Measurements from ENCODE around the gene MED15.
"Not testable (repeated sequence)": the region's sequence is repeated elsewhere in the genome, so short reads cannot be mapped to it uniquely, and the experiment has no call there.

MED15 gene, protein sequence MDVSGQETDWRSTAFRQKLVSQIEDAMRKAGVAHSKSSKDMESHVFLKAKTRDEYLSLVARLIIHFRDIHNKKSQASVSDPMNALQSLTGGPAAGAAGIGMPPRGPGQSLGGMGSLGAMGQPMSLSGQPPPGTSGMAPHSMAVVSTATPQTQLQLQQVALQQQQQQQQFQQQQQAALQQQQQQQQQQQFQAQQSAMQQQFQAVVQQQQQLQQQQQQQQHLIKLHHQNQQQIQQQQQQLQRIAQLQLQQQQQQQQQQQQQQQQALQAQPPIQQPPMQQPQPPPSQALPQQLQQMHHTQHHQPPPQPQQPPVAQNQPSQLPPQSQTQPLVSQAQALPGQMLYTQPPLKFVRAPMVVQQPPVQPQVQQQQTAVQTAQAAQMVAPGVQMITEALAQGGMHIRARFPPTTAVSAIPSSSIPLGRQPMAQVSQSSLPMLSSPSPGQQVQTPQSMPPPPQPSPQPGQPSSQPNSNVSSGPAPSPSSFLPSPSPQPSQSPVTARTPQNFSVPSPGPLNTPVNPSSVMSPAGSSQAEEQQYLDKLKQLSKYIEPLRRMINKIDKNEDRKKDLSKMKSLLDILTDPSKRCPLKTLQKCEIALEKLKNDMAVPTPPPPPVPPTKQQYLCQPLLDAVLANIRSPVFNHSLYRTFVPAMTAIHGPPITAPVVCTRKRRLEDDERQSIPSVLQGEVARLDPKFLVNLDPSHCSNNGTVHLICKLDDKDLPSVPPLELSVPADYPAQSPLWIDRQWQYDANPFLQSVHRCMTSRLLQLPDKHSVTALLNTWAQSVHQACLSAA

DNA sequence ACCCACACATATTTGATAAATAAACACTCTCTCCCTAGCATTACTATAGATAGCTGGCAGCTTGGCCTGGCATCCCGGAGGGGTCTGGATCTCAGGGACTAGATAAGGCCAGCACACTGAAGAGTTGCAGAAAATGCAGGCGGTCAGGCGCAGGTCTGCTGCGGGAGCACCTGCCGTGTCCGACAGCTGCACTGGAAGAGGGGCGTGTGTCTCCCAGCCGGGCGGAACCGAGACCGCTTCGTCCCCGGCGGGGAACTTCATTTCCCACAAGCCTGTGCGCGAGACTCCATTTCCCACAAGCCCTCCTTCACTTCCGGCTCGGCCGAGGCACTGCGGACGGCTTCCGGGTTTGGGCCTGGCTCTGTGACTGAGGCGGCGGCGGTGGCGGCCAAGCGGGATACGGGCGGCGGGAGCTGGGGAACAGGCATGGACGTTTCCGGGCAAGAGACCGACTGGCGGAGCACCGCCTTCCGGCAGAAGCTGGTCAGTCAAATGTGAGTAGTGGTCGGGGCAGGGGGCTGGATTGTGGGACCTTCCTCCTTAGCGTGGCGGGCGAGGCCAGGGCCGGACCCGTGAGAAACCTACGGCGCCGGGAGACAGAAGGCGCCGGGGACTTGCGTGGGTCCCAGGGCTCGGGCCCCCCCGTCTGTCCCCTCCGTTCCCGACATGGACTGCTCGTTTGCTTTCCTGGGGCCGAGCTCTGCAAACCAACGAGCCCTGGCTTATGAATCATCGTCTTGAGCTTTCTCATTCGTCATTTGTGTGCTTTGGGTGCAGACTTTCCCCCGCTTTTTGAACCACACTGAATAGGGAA lies at the start of gene MED15:
Gene MED15, plus strand, starts transcription at position 358 of the 814 bp plus-strand sequence. Its CDS starts 69 bp downstream, at position 427.
- peak; percentile 75 to 76 for DNase-seq (ENCODE audit: low read depth in 2 of 2, low spot score in 1 of 2)

DNA sequence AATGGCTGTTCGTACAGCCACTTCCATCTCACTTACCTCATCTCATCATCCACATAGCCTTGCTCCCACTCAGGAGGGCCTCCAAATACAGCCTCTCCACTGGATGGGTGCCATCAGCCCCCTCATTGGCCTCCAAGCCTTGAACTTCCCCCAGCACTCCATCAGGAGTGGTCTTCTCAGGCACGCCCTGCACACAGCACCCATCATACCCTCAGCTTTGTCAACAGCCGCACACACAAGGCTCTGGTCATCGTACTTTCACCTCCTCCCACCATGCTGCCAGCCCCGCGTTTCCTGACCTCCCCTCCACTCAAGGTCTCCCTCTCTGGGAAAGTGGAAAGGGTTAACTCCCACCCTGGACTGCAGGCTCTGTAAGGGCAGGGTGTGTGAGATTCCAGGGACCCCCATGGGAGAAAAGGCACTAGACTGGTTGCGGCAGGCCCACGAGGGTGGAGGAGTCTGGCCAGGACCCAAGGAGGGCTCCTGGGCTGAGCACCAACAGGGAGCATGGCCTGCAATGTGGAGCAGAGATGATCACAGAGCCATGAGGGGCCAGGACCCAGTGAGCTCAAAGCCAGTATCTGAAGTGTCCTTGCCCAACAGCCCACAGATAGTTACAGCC lies 48.8 kb upstream of the MED15 start:
- no peak for DNase-seq (ENCODE audit: low read depth in 2 of 2, low spot score in 1 of 2)

DNA sequence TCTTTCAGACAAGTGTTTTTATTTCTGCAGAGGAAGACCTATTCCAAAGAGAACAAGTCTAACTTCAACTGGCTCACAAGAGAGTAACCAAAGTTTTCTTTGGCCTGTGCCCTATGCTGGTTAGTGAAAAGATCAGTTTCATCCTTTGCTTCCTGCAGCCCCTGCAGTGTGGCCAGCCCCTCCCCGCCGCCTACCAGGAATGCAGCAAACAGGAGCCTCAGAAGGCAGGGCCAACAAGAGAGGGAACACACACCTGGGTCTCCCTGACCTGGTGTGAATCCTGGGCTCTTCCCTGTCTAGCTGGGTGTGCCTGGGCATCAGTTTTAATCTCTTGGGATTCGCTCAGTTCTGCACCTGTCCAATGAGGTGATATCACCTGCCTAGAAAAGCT lies 48.3 kb upstream of the MED15 start:
- DNase-seq (ENCODE audit: low read depth in 2 of 2, low spot score in 1 of 2), result no peak

DNA sequence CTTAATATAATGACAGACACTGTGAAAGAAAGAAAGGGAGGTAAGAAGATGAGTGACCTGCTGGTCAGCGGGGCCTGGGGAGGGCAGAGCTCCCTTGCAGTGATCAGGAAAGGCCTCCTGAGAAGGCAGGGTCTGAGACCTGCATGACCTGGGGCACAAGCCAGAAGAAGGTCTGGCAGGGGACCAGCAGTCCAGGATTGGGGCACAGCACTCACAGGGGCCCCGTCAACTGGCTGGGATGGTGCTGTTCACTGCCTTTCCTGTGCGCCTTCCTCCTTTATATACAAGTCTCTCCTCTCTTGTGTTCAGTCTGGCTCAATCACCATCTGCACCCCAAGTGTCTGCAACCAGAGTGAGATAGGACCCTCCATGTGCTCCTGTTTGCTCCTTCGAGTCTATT lies 47.5 kb upstream of the MED15 start:
- DNase-seq (ENCODE audit: low read depth in 2 of 2, low spot score in 1 of 2), result no peak

DNA sequence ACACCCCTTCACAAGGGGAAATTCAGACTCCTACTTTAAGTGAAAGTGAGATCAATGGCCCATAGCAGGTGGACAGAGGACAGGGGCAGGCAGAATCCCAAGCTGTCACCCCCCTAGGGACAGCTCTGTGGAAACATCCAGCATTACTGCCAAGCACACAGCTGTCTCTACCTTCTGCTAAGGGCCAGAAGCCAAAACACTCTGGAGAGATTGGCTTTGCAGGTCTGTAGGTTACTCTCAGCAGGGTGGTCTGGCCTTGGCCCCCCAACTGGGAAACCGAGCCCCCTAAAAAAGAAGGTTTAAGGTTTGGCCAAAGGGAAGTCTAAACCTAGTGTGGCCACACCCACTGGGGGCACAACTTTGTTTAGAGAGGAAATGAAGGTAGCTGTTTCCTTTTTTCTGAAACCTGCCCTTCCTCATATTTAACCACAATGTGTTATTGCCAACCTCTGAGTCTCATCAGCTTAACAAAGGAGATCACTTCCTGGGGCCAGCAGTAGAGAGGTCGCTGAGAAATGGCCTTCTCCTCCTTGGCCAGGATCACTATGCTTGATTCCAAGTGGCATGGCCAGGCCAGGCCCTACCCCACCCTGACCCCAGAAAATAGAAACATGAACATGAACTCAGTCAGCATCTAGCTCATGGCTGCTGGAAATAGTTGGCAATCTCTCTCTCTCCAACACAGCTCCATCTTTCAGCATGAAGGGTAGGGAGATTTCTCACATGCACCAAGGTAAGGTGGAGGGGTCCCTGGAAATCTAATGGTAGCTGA lies 43.9 kb upstream of the MED15 start:
- no peak for DNase-seq (ENCODE audit: low read depth in 2 of 2, low spot score in 1 of 2)

DNA sequence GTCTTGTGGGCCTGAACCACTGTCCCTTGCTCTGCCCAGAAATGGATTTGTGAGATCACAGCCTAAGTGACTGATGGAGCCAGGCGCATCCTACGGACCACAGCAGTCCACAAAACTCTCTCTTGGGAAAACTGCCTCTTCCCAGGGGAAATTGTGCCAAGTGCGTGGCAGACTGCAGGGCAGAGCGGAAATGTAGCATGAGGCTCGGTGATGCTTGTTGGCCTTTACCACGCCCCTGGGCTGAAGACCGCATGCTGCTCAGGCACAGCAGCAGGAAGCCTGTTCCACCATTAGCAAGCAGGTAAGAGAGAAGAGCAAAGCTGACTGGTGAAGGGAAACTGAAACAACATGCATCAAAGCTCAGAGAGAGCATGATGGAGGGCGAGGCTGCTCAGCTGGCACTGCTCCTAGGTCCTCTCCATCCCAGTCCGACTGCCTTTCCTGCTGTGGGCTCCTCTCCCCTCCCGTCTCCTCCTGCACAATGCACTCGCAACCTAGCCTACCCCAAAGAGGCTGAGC lies 43.3 kb upstream of the MED15 start:
- DNase-seq (ENCODE audit: low read depth in 2 of 2, low spot score in 1 of 2), result peak; percentile 16 to 20

DNA sequence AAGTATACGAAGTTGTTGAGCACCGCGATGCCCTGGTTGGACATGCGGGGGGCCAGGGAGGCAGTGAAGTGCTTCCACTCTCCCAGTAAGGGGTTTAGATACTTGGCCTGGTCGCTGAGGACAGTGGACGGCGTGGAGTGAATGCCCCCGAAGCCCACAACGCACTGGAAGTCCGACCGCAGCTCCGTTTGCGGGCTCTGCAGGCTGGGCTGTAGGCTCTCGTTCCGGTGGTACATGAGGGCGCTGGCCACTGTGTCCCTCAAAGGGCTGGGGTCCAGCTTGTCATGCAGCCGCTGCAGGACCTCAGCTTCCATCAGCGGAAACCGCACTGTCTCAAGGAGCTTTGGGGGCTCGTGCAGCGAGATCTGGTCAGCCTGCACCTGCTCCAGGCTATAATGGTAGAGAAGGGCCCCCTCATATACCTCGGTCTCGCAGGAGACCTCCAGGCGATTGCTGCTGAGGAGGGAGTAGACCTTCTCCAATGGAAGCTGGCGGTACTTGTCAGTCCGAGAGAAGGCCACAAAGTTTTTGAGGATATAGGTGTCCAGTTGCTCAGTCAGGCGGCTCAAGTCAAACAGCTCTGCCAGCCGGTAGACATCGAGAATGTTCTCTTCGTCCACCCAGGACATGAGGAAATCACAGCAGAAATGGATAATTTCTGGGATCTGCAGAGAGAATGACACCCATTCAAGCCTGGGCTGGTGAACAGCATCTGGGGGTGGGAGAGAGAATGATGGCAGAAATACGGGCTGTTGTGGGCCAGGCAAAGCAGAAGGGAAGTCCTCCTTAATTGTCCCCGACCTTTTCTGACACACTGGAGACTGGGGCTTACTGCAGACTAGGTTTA lies 42.3 kb upstream of the MED15 start:
- no peak for DNase-seq (ENCODE audit: low read depth in 2 of 2, low spot score in 1 of 2)

DNA sequence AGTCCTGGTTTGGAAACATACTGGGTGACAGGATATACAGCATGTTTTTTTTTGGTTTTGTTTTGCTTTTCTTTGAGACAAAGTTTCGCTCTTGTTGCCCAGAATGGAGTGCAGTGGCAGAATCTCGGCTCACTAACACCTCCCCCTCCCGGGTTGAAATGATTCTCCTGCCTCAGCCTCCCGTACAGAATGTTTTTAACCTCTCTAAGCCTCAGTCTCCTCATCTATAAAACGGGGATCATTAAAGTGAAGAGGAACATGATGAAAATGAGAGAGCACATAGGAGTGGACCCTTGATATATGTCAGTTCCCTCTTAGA lies 41.7 kb upstream of the MED15 start:
- DNase-seq (ENCODE audit: low read depth in 2 of 2, low spot score in 1 of 2), result no peak

DNA sequence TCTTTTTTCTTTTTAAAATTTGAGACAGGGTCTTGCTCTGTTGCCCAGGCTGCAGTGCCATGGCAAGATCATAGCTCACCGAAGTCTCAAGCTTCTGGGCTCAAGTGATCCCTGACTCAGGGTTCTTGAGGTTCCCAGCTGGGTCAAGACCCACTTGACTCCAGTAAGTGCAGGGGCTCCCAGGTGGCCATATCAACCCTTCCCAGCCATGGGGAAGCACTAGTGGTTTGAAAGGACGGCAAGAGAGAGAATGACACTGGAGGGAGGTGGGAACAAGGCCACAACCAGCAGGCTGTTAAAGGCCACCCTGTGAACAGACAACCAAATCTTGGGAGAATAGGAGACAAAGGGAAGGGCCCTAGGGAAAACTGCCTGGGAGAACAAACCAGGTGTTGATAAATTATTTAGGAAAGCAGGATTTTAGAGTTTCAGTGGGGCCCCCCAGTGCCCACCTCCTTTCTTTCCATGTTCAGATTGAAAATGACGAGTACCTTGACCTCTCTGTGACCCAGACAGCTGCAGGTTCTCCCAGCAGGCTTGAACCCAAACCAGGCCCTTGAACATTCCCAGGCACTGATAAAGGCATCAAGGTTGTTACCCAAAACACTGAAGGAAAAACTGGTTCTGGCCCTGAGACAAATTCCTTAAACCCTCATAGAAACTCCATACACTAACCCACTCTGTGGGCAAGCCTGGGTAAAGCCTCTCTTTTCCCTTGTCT lies 40.6 kb upstream of the MED15 start:
- DNase-seq (ENCODE audit: low read depth in 2 of 2, low spot score in 1 of 2), result no peak

DNA sequence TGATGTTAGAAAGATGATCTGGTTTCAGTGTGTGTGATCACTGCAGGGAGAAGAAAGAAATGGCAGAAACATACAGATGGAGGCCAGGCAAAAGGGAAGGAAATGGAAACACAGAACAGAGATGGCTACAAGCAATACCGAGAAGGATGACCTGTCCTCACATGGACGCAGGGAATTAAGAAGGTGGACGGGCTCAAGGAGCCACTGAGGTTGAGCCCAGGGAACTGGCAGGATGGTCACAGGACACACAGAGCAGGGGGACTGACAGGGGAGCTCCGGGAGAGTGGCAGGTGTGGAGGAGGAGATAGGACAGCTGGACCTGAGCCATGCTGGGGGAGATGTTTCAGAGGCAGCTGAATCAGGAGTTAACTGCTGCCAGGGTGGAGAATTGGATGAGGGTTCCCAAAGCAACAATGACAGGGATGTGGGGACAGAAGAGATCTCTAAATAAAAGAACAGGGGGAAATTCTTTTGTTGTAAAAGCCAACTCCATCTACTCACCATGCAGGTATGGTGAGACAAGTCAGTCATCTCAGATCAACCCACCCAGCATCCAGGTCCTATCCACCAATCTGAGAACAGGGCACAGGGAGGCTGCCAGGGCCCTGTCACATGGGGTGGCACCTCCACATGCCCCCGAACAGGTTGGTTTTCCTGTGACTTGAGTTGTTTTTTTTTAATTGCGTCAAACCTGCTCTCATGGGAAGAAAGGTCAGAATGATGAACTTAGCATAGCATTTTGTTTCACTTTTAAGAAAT lies 38.1 kb upstream of the MED15 start:
- no peak for DNase-seq (ENCODE audit: low read depth in 2 of 2, low spot score in 1 of 2)

DNA sequence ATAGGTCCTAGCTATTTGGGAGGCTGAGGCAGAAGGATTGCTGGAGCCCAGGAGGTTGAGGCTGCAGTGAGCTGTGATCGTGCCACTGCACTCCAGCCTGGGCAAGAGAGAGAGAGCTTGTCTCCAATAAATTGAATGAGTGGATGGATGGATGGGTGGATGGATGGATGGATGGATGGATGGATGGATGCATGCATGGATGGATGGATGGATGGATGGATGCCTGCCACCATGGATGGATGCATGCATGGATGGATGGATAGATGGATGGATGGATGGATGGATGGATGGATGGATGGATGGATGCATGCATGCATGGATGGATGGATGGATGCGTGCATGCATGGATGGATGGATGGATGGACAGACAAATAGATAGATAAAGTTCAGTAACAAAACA lies 36.9 kb upstream of the MED15 start:
- DNase-seq (ENCODE audit: low read depth in 2 of 2, low spot score in 1 of 2), result not testable (repeated sequence)

DNA sequence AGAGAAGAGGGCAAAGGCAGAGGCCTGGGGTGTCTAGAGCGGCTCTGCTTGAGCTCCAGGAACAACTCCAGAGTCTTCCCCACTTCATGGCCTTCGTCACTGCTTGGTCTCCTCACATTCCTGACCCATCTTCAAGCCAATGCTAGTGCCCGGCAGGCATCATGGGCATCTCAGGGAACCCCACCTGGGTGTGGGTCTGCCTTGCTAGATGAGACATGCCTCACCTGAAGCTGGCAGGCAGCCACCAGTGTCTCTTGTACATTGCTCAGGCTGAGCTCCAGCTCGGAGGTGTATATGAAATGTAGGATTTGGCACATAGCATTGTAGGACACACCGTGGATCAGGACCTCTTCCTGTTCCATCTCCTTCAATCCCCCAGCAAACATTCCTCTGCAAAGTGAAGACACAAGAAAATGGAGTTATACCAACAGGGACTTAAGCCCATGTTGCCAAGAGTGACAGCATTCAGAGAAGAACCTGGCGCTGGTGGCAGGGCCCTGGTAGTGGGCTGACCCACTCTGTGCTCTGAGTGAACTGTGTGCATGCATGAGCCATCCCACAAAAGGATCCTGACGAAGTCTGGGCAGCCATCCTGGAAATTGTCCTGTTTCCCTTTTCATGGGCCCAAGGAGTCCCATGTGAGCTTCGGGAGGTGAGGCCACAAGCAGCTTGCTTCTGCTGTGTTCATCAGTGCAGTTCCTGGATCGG lies 36.1 kb upstream of the MED15 start:
- no peak for DNase-seq (ENCODE audit: low read depth in 2 of 2, low spot score in 1 of 2)

DNA sequence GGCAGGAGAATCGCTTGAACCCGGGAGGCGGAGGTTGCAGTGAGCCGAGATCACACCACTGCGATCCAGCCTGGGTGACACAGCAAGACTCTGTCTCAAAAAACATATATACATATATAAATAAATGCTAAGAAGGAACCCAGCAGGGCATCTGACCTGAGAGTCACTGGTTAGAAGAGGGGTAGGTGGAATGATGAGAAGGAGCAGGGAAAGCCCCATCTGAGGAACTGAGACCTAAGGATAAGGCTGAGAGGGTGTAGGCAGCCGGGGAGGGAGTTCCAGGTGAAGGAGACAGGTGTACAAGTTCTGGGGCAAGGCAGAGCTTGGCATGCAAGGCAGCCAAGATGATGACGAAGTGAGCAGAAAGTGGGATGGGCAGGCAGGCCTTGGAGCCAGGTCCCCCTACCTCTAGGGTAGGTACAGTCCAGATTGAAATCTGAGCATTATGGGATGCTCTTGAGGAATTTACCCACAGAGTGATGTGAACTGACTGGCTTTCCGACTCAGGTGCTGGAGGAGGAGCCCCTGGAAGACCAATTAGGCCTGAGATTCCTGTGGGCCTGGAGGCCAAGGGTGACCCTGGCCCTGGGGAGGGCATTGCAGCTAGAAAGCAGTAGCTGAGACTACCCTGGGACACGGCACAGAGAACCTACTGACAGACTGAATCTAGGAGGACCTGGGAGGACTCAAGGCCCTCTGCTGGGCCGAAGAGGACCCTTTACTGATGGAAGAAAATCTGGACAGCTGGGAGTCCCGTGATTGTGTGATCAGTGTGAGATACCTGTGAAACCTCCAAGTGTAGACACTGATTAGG lies 34.6 kb upstream of the MED15 start:
- DNase-seq (ENCODE audit: low read depth in 2 of 2, low spot score in 1 of 2), result no peak

DNA sequence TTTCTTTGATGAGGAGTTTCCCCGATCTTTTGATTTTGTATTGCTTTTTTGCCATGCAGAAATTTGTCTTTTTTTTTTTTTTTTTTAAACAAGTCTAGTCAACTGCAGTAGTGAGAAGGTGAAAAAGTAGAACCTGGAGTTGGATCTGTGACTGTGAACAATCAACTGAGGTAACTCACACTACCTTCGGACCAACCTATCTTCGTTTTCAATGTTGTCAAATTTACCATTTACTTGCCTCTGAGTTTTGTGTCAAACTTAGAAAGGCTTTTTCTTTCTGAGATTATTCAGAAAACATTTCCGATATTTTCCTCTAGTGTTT lies 32.3 kb upstream of the MED15 start:
- DNase-seq (ENCODE audit: low read depth in 2 of 2, low spot score in 1 of 2), result no peak

DNA sequence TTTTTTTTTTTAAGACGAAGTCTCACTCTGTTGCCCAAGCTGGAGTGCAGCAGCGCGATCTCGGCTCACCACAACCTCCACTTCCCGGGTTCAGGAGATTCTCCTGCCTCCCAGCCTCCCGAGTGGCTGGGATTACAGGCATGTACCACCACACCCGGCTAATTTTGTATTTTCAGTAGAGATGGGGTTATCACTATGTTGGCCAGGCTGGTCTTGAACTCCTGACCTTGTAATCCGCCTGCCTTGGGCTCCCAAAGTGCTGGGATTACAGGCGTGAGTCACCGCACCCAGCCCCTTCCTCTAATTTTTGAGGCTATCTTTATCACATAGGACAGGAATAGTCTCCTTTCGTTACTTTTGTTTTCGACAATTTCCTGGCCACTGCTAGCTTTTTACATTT lies 31.8 kb upstream of the MED15 start:
- not testable (repeated sequence) for DNase-seq (ENCODE audit: low read depth in 2 of 2, low spot score in 1 of 2)

DNA sequence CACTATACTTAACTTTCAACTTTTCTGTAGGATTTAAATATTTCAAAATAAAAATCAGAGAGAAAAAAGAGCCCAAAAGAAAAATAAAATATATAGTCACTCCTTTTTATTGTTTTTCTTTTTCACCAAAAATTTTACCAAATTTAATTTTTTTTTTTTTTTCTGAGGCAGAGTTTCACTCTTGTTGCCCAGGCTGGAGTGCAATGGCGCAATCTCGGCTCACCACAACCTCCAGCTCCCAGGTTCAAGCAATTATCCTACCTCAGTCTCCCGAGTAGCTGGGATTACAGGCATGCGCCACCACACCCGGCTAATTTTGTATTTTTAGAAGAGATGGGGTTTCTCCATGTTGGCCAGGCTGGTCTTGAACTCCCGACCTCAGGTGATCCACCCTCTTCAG lies 29.4 kb upstream of the MED15 start:
- DNase-seq (ENCODE audit: low read depth in 2 of 2, low spot score in 1 of 2), result not testable (repeated sequence)
